Right hindlimb (tissue), 1 donor: Measurements from ENCODE around the gene NAGA.

ENCODE experiments used
- DNase-seq: peaks from one replicate; pipeline ENCODE4 v3.0.0-alpha.2; 2018

Gene NAGA

GRCh38 chr22:42035256-42035655, 35.4 kb downstream of the NAGA start:
- DNase-seq, result no peak

GRCh38 chr22:42033263-42034181, 37.1 kb downstream of the NAGA start:
- DNase-seq, result no peak

- DNase-seq, result no peak
Measured at GRCh38 chr22:42026705-42027104, 43.9 kb downstream of the NAGA start.

DNA sequence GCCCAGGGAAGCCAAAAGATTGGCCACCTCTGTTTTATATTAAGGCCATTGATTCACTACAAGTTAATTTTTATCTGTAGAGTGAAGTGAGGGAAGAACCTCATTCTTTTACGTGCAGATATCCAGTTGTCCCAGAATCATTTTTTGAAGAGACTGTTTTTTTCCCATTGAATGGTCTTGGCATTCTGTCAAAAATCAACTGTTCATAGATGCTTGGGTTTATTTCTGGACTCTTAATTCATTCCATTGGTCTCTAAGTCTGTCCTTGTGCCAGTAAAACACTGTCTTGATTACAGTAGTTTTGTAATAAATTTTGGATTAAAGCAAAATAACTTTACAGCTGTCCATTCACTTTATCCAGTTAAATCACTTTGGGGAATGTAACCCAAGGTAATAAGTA, 45.2 kb downstream of the NAGA start:
- DNase-seq, result no peak

GRCh38 chr22:42022162-42022847, 48.3 kb downstream of the NAGA start:
- DNase-seq, result no peak

- DNase-seq, result no peak
Measured at GRCh38 chr22:42021571-42021970, 49.0 kb downstream of the NAGA start.

DNA sequence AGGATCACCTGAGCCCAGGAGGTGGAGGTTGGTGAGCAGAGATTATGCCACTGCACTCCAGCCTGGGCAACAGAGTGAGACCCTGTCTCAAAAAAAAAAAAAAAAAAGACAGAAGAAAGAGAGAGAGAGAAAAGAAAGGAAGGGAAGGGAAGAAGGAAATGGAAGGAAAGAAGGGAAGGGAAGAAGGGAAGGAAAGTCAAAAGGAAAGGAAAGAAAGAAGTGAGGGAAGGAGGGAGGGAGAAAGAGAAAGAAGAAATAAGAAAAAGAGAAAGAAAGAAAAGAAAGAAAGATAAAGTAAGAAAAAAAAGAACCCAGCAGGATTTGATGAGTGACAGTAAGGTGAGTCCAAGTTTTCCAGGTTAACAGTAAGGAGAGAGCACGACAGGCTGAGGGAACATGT, 52.4 kb downstream of the NAGA start:
- no peak for DNase-seq

DNA sequence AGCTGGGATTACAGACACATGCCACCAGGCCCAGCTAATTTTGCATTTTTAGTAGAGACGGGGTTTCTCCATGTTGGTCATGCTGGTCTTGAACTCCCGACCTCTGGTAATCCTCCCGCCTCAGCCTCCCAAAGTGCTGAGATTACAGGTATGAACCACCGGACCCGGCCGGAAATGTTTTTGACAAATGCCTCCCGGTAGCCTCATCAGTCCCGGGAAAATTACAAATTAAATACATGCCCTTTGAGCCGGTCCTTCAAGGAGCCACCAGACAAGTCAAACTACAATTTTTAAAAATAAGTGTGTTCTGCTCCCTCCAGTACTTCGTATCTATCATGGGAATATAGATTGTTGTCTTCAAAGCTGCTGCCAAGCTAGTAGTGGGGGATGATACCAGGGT, 54.5 kb downstream of the NAGA start:
- no peak for DNase-seq

DNA sequence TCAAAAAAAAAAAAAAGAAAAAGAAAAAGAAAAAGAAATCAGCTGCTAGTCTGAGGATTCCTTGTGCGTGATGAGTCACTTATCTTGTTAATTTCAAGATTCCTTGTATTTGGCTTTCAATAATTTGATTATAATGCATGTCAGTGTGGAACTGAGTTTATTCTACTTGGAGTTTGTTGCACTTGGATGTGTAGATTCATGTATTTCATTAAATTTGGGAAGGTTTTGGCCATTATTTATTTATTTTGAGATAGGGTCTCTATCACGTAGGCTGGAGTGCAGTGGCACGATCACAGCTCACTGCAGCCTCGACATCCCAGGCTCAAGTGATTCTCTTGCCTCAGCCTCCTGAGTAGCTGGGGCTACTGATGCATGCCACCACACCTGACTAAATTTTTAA, 57.2 kb downstream of the NAGA start:
- no peak for DNase-seq

GRCh38 chr22:42010778-42011177, 59.8 kb downstream of the NAGA start:
- DNase-seq, result no peak
